ENCODE results near the gene RBCK1.
"Not testable (repeated sequence)": the region's sequence is repeated elsewhere in the genome, so short reads cannot be mapped to it uniquely, and the experiment has no call there.

The RBCK1 gene

DNA sequence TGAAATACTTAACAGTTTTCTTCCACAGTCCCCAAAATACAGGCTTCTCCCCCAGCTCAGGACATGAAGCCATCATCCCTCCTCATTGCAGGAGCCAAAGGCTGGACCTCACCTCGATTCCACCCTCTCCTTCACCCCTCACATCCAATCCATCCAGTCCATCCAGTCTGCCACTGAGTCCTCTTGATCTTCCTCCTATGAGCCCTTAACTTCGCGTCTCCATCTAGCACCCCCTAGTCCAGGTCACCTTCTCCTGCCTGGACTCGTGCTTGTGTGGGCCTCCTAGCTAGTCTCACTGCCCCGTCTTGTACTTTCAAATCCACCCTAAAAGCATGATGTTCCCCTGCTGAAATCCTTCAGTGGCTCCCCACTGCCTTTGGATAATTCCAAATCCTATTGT lies 24.2 kb upstream of the RBCK1 start:
- H3K27me3 Mint-ChIP-seq = no peaks in the 10 kb centered on the region
- H3K9me3 Mint-ChIP-seq = no peaks in the 10 kb centered on the region
- H3K4me1 Mint-ChIP-seq = peaks cover 14 to 19% of the 10 kb centered on the region in 2 donors
- peaks cover 17 to 18% of the 10 kb centered on the region in 2 donors for H3K36me3 Mint-ChIP-seq
- ATAC-seq (replicated peaks) (no peak), DNase-seq (no peak)
- H3K27ac Mint-ChIP-seq = no peak overlapping the region
- H3K4me3 Mint-ChIP-seq = no peak overlapping the region

DNA sequence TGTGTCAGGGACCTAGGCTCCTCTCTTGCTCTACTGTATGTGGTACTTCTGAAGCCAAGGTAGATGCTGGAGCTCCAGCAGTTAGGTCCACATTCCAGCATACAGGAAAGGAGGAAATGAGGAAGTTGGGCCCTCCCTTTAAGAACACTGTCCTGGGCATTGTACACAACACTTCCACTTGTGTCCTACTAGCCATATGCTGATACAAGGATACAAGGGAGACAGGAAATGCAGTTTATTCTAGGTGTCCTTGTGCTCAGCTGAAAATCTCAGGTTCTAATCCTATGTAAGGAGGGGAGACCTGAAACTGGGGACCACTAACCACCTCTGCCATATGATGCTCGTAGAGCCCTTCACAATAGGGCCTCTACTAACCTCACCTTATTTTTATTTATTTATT lies 23.4 kb upstream of the RBCK1 start:
- DNase-seq = no peak
- peaks cover 21% of the 10 kb centered on the region in 2 donors for H3K36me3 Mint-ChIP-seq
- H3K27me3 Mint-ChIP-seq = no peaks in the 10 kb centered on the region
- no peaks in the 10 kb centered on the region for H3K9me3 Mint-ChIP-seq
- H3K27ac Mint-ChIP-seq = no peak overlapping the region
- H3K4me1 Mint-ChIP-seq = peaks cover 14 to 19% of the 10 kb centered on the region in 2 donors
- ATAC-seq (replicated peaks) = no peak
- no peak overlapping the region for H3K4me3 Mint-ChIP-seq

DNA sequence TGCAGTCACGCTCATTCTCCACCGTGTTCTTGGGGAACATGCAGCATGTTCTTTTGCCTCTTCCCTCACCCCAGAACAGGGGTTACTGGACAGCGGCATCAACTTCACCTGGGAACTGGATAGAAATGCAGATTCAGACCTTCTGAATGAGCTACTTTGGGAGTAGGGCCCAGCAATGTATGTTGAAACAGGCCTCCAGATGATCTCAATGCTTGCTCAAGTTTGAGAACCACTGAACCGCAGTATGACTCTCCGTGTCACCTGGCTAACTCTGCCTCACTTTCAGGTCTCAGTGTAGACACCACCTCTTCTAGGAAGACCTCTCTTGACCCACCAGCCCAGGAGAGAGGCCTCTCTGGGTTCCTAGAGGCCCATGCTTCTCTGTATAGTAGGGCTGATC lies 22.7 kb upstream of the RBCK1 start:
- Mint-ChIP-seq H3K36me3 (peaks cover 24% of the 10 kb centered on the region in 2 donors), H3K4me3 (no peak overlapping the region), H3K27ac (no peak overlapping the region), H3K4me1 (peaks cover 14 to 19% of the 10 kb centered on the region in 2 donors), H3K27me3 (no peaks in the 10 kb centered on the region), H3K9me3 (no peaks in the 10 kb centered on the region)
- no peak for DNase-seq
- no peak for ATAC-seq (replicated peaks)

DNA sequence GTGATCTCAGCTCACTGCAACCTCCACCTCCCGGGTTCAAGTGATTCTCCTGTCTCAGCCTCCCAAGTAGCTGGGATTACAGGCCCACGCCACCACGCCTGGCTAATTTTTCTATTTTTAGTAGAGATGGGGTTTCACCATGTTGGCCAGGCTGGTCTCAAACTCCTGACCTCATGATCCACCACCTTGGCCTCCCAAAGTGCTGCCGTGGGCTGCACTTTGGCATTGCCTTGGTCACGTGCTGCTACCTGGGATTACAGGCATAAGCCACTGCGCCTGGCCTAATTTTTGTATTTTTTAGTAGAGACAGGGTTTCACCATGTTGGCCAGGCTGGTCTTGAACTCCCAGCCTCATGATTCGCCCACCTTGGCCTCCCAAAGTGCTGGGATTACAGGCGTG lies 21.5 kb upstream of the RBCK1 start:
- peaks cover 31 to 32% of the 10 kb centered on the region in 2 donors for H3K36me3 Mint-ChIP-seq
- not testable (repeated sequence) for H3K4me3 Mint-ChIP-seq; H3K9me3 Mint-ChIP-seq; DNase-seq; H3K27ac Mint-ChIP-seq; H3K27me3 Mint-ChIP-seq; ATAC-seq (replicated peaks)
- H3K4me1 Mint-ChIP-seq = peaks cover 16 to 19% of the 10 kb centered on the region in 2 donors

DNA sequence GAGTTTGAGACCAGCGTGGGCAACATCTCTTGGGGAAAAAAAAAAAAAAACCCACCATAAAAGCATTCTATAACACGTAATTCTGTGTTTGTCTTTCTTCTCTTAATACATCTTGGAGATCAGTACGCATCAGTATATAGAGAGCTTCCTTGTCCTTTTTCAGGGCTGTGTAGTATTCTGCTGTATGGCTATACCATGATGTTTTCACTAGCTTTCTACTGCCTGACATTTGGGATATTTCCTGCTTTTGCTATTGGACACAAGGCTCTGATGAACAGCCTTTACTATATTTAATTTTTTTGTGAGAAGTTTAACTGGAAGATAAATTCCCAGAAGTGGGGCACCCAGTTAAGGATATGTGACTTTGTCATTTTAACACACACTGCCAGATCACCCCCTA lies 20.6 kb upstream of the RBCK1 start:
- Mint-ChIP-seq H3K27me3 (no peaks in the 10 kb centered on the region), H3K27ac (no peak overlapping the region), H3K36me3 (peaks cover 40% of the 10 kb centered on the region in 2 donors), H3K9me3 (no peaks in the 10 kb centered on the region), H3K4me3 (no peak overlapping the region), H3K4me1 (peaks cover 14 to 16% of the 10 kb centered on the region in 2 donors)
- DNase-seq (no peak), ATAC-seq (replicated peaks) (no peak)

DNA sequence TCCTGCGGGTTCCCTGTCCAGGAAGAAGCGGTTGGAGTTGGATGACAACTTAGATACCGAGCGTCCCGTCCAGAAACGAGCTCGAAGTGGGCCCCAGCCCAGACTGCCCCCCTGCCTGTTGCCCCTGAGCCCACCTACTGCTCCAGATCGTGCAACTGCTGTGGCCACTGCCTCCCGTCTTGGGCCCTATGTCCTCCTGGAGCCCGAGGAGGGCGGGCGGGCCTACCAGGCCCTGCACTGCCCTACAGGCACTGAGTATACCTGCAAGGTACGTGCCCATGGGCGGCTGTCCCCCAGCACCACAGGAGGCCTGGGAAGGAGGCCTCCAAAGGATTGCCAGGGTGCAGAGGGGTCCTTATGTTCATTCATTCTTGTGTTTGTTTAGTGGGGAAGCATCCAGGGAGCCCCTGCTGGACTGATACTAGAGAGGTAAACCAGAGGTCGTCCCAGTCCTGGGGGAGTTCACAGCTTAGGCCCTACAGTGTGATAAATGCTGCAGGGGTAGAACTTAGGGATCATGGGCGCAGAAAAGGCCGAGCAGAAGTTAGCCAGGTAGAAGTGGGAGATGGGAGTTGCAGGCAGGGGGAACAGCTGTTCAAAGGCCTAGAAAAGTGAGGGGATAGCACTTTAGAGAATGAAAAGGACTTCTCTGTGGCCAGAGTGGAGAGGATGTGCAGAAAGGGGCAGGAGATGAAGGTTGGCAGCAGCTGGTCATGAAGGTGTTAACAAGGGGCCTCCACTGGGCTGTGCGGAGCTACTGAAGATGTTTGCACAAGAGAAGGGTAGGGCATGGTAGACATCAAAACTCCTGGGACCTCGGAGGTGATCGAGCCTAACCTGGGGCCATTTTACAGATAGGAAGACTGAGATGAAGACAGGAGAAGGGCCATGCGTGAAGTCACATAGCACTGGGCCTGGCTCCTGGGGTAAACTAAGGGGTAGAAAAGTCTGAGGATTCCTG lies 19.8 kb upstream of the RBCK1 start:
- Mint-ChIP-seq H3K4me1 (peaks cover 9 to 10% of the 10 kb centered on the region in 2 donors), H3K36me3 (peaks cover 45 to 48% of the 10 kb centered on the region in 2 donors), H3K27ac (no peak overlapping the region), H3K27me3 (no peaks in the 10 kb centered on the region), H3K4me3 (no peak overlapping the region), H3K9me3 (no peaks in the 10 kb centered on the region)
- DNase-seq (no peak), ATAC-seq (replicated peaks) (no peak)

DNA sequence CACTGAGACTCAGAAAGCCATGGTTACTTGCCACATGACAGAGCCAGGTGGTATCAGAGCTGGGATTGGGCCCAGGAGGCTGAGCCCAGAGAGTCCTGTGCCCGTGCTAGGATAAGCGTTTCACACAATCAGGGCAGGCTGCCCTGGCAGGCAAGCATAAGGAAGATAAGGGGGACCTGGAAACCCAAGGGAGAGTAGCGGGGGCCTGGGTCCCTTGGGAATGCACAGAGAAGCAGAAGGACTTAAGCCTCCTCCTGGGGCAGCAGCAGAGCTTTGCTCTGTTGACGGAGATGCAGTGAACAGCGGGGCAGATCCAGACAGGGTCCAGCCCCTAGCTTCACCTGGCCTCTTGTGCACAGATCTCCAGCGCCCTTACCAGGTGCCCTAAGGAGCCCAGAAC lies 18.9 kb upstream of the RBCK1 start:
- H3K4me3 Mint-ChIP-seq = no peak overlapping the region
- no peaks in the 10 kb centered on the region for H3K27me3 Mint-ChIP-seq
- H3K9me3 Mint-ChIP-seq = no peaks in the 10 kb centered on the region
- DNase-seq = no peak
- ATAC-seq (replicated peaks) = no peak
- H3K4me1 Mint-ChIP-seq = peaks cover 5 to 6% of the 10 kb centered on the region in 2 donors
- peaks cover 48 to 51% of the 10 kb centered on the region in 2 donors for H3K36me3 Mint-ChIP-seq
- peak overlapping the region; percentile 68 for H3K27ac Mint-ChIP-seq

DNA sequence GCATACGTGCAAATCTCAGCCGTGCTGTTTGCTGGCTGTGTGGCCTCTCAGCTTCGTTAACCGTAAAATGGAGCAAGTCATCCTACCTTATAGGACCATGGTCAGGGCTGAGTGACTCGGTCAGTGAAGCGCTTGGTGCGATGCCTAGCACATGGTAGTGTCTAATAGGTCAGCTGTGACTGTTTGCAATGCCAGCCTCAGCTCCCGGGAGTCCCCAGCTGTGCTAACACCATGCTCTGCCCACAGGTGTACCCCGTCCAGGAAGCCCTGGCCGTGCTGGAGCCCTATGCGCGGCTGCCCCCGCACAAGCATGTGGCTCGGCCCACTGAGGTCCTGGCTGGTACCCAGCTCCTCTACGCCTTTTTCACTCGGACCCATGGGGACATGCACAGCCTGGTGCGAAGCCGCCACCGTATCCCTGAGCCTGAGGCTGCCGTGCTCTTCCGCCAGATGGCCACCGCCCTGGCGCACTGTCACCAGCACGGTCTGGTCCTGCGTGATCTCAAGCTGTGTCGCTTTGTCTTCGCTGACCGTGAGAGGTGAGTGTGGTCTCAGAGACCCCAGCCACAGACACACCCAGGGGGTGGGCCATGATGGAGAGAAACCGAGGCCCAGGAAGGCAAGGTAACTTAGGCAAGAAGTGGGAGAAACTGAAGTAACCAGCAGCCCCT lies 16.9 kb upstream of the RBCK1 start:
- no peak for DNase-seq
- Mint-ChIP-seq H3K27me3 (no peaks in the 10 kb centered on the region), H3K9me3 (no peaks in the 10 kb centered on the region), H3K27ac (no peak overlapping the region), H3K4me1 (peaks cover 0 to 2% of the 10 kb centered on the region in 2 donors), H3K4me3 (no peak overlapping the region), H3K36me3 (peaks cover 45 to 48% of the 10 kb centered on the region in 2 donors)
- peak in 1 of 2 donors; percentile 71 for ATAC-seq (replicated peaks)

DNA sequence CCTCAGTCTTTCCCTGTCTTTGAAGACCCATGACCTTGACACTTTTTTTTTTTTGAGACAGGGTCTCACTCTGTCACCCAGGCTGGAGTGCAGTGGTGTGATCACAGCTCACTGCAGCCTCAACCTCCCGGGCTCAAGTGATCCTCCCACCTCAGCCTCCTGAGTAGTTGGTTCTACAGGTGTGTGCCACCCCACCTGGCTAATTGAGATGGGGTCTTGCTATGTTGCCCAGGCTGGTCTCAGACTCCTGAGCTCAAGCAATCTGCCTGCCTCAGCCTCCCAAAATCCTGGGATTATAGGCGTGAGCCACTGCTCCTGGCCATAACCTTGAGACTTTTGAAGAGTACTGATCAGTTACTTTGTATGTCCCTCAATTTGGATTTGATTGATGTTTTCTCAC lies 14.8 kb upstream of the RBCK1 start:
- not testable (repeated sequence) for H3K9me3 Mint-ChIP-seq; ATAC-seq (replicated peaks); H3K27me3 Mint-ChIP-seq; H3K4me3 Mint-ChIP-seq; H3K27ac Mint-ChIP-seq; H3K4me1 Mint-ChIP-seq; DNase-seq
- peaks cover 51 to 52% of the 10 kb centered on the region in 2 donors for H3K36me3 Mint-ChIP-seq

DNA sequence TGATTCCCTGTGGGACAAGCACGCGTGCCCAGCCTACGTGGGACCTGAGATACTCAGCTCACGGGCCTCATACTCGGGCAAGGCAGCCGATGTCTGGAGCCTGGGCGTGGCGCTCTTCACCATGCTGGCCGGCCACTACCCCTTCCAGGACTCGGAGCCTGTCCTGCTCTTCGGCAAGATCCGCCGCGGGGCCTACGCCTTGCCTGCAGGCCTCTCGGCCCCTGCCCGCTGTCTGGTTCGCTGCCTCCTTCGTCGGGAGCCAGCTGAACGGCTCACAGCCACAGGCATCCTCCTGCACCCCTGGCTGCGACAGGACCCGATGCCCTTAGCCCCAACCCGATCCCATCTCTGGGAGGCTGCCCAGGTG lies 11.9 kb upstream of the RBCK1 start:
- no peak for DNase-seq
- Mint-ChIP-seq H3K4me1 (peaks cover 0 to 2% of the 10 kb centered on the region in 2 donors), H3K36me3 (peaks cover 35 to 40% of the 10 kb centered on the region in 2 donors), H3K4me3 (no peak overlapping the region), H3K27ac (no peak overlapping the region), H3K9me3 (no peaks in the 10 kb centered on the region), H3K27me3 (no peaks in the 10 kb centered on the region)
- ATAC-seq (replicated peaks) = no peak

DNA sequence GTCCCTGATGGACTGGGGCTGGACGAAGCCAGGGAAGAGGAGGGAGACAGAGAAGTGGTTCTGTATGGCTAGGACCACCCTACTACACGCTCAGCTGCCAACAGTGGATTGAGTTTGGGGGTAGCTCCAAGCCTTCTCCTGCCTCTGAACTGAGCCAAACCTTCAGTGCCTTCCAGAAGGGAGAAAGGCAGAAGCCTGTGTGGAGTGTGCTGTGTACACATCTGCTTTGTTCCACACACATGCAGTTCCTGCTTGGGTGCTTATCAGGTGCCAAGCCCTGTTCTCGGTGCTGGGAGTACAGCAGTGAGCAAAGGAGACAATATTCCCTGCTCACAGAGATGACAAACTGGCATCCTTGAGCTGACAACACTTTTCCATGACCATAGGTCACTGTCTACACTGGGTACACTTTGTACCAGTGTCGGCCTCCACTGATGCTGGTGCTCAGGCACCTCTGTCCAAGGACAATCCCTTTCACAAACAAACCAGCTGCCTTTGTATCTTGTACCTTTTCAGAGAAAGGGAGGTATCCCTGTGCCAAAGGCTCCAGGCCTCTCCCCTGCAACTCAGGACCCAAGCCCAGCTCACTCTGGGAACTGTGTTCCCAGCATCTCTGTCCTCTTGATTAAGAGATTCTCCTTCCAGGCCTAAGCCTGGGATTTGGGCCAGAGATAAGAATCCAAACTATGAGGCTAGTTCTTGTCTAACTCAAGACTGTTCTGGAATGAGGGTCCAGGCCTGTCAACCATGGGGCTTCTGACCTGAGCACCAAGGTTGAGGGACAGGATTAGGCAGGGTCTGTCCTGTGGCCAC lies 11.3 kb upstream of the RBCK1 start:
- ATAC-seq (replicated peaks) = no peak
- Mint-ChIP-seq H3K9me3 (no peaks in the 10 kb centered on the region), H3K36me3 (peaks cover 30 to 35% of the 10 kb centered on the region in 2 donors)

DNA sequence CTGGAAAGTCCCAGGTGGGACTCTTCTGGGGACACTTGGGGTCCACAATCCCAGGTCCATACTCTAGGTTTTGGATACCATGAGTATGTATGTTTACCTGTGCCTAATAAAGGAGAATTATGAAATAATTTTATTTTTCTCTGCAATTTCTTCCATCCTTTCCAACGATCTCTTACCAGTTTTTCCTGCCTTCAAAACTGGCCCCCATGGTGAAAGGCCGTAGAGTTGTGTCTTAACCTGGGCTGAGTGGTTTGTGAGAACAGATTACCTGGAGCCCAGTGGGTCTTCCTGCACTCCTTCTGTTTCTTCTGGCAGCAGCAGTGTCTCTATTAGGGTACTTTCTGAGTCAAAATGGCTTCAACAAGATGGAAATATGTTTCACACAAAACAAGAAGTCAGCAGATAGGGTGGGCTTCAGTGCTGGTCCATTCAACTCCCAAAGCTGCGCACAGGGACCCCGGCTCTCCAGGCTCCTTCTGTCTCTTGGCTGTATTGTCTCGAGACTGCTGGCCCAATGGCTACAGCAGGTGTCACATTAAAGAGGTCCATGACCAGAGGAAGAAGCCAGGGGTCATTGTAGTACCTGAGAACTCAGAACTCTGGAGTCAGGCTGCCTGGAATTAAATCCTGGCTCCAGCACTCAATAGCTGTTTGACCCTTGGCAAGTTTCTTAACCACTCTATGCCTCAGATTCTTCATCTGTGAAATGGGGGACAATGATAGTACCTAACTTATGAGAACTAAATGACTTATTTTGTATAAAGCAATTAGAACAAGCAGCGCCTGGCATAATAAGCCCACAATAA lies 10.5 kb upstream of the RBCK1 start:
- Mint-ChIP-seq H3K4me1 (peaks cover 3 to 4% of the 10 kb centered on the region in 2 donors), H3K27ac (no peak overlapping the region), H3K4me3 (no peak overlapping the region), H3K36me3 (peaks cover 22 to 27% of the 10 kb centered on the region in 2 donors), H3K27me3 (no peaks in the 10 kb centered on the region), H3K9me3 (no peaks in the 10 kb centered on the region)
- DNase-seq (no peak), ATAC-seq (replicated peaks) (no peak)

More for the DNA sequence above, 11.3 kb upstream of the RBCK1 start:
- Mint-ChIP-seq H3K4me3 (no peak overlapping the region), H3K27ac (no peak overlapping the region), H3K27me3 (no peaks in the 10 kb centered on the region), H3K4me1 (peaks cover 0 to 2% of the 10 kb centered on the region in 2 donors)
- DNase-seq = no peak

DNA sequence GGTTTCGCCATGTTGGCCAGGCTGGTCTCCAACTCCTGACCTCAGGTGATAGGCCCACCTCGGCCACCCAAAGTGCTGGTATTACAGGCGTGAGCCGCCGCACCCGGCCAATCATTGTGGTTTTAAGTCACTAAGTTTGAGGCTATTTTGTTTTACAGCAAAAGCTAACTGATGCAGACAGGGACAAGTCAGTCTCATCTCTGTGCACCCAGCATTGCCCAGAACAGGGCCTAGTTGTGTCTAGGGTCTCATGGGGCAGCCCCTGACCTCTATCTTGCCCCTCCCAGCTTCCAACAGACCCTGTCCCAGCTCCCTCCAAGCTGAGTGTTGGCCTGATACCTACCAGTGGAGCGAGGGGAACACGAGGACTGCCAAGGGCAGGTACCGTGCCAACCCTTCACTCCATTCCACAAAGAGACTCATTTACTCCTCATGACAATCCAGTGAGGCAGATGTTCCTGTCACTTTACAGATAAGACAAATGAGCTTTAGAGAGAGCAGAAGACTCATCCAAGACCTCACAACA lies 8.9 kb upstream of the RBCK1 start:
- H3K4me3 Mint-ChIP-seq = no peak overlapping the region
- peaks cover 6 to 8% of the 10 kb centered on the region in 2 donors for H3K4me1 Mint-ChIP-seq
- no peak overlapping the region for H3K27ac Mint-ChIP-seq
- H3K36me3 Mint-ChIP-seq = peaks cover 16% of the 10 kb centered on the region in 2 donors
- no peak for ATAC-seq (replicated peaks)
- DNase-seq = no peak
- H3K9me3 Mint-ChIP-seq = no peaks in the 10 kb centered on the region
- H3K27me3 Mint-ChIP-seq = no peaks in the 10 kb centered on the region
